SW480 (cell line): ENCODE measurements around the gene CLN6.
"Not testable (repeated sequence)": the region's sequence is repeated elsewhere in the genome, so short reads cannot be mapped to it uniquely, and the experiment has no call there.

Experiments
- DNase-seq: peaks from one replicate; pipeline ENCODE4 v3.0.0-alpha.2; 2016; ENCODE audit warnings: low spot score

CLN6 gene

DNA sequence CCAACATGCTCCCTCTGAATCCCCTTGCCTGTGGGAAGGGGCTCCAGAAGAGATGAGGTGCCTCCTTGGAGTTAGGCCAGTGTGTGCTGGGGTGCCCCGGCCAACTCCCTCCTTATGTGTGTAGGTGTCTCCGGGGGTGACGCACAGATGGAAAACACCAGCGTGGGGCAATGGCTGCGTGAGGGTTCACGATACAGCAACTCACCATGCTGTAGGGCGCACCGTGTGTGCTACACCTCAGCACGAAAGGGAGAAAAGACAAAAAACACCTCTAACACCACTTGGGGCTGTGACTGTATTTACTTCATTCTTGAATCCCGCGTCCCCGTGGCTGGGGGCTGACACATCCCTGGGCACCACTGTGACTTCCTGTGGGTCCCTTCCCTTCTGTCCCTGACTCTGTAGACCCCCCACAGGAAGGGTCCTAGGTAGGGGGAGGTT, 22.8 kb downstream of the CLN6 start:
- no peak for DNase-seq

DNA sequence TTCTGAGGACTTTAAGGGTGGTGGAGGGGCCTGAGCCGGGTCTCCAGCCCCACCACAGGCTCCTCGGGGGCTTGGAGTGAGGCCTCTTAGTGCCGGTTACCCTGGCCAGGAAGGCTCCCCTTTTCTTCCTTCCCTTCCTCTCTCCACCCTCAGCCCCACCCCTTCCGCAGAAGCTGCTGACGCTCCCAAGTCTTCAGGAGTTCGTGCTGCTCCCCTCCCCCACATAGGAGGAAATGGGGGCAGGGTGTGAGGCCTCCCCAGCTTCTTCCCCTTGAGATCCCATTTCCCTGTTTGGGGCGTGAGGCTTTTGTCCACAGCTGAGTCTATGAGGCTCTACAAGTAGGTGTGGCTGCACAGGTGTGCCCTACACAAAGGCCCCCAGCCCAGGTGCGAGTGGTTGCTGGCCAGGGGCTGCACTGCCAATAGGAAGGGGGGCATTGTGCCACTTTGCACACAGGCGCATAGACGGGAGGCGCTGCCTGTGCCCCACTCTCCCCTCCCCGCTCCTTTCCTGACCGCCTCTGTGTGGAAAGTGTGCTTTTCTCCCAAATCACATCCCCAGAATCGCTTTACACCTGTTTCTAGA, 23.5 kb downstream of the CLN6 start:
- DNase-seq = no peak

DNA sequence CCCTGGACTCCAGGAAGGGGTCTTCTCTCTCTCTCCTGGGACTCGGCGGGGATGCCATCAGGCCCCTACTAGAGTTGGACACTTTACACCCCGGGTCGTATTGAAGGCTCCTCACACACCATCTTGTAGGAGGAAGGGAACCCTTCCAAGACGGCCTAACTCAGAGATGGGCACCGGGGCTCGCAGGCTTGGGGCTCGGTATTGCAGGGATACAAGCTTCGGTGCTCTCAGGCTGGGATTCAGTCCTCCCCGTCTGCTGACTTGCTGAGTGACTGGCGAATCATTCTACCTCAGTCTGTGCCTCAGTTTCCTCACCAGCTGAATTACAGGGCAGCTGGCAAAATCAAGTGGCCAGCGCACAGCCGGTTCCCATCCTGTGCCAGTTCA, 24.0 kb downstream of the CLN6 start:
- no peak for DNase-seq

DNA sequence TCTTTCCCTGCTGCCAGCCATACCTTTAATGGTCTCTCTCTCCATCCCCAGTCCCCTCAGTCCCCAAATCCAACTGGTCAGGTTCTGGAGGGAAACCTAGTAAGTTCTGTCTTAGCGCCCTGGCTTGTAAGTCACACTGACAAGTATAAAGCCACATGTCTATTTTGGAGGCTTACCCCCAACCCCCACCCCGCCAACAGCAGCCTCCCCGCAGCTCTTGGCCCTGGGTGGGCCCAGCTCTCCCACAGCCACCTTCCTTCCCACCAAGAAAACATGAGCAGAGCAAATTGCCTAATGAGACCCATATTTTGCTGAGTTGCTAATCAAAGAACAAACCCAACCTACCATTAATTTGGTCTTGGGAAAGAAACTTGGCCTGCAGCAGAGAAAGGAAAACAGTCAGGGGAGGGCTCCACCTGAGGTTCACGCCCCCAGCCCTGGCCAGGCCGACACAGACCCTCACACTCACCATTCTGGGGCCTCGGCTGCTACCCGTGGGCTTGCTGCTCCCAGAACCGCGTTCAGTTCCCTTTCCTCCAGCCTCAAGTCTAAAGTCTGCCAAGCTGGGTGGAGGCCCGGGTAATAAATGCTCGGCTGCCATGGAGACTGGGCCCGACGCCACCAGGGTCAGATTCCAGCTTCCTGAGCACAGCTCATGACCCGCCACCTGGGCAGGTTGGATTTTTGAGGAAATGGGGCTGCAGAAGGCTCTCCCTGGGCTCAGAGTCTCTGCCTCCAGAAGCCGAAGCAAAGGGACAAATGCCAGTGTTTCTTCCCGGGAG, 24.6 kb downstream of the CLN6 start, which contains the start of gene CALML4:
TSS of gene CALML4 (minus strand) at position 557 of the 782 bp plus-strand sequence. CDS start at position 472, 85 bp downstream.
- peak; percentile 58 for DNase-seq

GRCh38 chr15:68204361-68204760, 25.2 kb downstream of the CLN6 start:
- DNase-seq = no peak

DNA sequence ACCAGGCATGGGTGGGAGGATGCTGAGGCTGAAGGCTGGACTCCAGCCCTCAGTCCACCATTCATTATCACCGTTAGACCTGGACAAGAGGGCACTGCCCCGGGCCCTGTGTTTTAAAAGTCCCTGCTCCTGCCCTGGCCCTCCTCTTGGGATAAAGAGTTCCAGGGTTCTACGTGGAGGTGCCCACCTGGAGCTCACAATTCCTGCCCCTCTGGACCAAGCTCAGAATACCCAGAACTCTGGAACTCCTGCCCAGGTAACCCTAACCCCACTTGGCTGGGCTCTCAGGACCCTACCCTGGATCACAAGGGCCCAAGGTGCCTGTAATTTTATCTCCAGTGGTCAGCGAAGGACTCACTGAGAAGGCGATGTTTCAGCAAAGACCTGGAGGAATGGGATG, 25.6 kb downstream of the CLN6 start:
- no peak for DNase-seq

DNA sequence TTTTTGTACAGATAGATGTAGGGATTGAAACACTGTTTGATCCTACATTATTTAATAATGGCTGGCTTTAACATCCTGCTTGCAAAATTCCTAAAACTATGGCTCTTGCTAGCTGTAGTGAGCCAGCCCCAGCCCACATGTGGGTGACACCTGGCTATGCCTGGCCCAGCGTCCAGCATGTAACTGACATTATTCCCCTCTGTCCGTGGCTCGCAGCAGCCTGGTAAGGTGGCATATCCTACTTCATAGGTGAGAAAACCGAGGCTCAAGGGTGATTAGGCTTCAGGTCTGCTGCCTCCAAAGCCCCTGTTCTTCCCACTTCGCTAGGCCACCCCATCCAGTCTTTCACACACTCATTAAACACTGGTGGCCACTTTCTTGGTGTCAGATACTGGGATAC, 26.0 kb downstream of the CLN6 start:
- DNase-seq = no peak

DNA sequence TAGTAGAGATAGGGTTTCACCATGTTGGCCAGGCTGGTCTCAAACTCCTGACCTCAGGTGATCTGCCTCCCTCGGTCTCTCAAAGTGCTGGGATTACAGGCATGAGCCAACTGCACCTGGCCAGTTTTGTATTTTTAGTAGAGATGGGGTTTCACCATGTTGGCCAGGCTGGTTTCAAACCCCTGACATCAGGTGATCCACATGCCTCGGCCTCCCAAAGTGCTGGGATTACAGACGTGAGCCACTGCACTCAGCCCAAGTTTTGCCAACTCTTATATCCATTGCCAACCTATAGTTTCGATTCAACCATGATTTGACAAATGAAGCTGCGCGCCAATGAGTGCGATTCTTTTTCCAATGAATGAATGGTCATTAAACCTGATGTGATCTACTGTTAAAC, 26.5 kb downstream of the CLN6 start:
- not testable (repeated sequence) for DNase-seq

DNA sequence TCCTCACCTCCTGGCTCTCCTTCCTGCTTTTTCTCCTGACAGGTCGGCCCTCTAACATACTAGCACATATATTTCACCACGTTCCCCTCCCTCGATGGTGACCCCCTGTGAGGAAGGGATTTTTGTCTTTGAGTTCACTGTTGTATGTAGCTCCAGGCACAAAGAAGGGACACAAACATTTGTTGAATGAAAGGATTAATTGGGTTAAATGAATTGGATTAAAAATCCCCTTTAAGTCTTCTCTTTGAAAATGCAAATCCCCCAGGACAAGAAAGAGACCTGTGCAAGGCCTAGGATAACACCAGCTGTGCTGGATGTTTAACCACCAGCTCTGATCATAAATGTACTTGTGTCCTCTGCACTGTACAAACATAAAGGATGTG, 27.7 kb downstream of the CLN6 start:
- no peak for DNase-seq

DNA sequence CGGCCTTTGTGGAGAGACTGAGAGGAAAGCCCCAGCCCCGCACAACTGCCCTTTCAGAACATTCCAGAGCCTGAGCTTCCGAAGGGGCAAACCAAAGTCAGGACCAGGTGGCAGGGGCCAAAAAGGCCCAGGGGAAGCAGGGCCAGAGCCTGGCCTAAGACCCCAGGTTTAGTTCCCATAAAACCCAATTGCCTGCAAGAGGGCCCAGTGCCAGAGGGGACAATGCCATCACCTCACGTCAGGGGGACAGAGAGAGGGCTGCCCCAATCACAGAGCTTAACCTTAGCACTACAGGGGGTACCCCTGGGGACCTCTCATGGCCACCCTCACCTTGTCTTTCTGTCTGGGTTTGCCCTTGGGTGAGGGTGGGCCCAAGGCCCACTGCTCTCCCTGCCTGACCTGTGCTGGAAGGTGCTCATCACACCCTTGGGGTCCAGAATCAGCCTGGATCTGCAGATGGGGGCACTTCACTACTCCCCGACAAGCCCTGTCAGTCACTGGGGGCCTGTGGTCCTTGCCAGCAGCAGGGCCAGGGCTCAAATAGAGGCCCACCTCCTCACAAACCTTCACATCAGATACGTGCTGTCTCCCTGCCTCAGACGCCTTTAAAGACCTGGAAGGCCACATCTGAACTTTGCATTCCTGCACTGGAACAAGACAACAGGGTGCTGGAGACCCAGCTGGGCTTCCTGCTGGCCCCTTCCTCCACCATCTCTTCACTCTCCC, 28.2 kb downstream of the CLN6 start:
- DNase-seq = no peak

- no peak for DNase-seq
Observed at GRCh38 chr15:68200016-68200861, 29.3 kb downstream of the CLN6 start.

- no peak for DNase-seq
Observed at GRCh38 chr15:68199340-68199739, 30.2 kb downstream of the CLN6 start.

- DNase-seq = no peak
Observed at GRCh38 chr15:68197661-68198437, 31.7 kb downstream of the CLN6 start.

GRCh38 chr15:68197170-68197492, 32.4 kb downstream of the CLN6 start:
- DNase-seq = no peak

- no peak for DNase-seq
Observed at GRCh38 chr15:68196445-68197169, 32.9 kb downstream of the CLN6 start.

DNA sequence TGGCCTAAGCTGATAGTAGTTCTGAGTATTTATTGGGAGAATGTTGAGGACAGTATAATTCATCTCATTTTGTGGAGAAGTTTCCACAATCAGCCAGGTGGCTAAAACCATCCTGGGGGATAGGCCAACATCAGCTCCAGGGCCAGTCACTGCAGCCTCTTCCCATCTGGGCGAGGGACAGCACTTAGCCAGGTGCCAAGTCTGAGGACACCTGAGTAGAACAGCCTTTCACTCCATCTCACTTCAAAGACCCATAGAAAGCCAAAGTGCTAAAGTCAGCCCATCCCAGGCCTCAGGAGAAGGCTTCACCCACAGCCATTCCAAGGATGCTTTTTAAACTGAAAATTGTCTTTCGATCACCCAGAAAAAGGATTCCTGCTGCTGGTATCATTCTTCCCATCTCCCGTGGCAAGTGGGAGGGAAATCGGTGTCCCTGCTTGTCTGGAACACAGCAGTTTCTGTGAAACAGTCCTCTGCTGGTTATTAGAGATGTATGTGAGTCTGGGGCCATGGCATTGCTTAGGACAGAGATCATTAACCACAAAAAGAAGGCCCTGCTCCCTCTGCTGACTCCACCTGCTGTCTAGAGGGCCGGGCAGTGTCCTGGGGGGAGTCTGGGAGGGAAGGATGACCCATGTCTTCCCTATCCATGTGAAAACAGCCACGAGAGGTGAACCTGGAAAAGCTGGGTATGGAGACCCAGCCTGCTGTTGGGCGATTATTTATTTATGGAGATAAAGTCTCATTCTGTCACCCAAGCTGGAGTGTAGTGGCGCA, 34.0 kb downstream of the CLN6 start:
- no peak for DNase-seq

DNA sequence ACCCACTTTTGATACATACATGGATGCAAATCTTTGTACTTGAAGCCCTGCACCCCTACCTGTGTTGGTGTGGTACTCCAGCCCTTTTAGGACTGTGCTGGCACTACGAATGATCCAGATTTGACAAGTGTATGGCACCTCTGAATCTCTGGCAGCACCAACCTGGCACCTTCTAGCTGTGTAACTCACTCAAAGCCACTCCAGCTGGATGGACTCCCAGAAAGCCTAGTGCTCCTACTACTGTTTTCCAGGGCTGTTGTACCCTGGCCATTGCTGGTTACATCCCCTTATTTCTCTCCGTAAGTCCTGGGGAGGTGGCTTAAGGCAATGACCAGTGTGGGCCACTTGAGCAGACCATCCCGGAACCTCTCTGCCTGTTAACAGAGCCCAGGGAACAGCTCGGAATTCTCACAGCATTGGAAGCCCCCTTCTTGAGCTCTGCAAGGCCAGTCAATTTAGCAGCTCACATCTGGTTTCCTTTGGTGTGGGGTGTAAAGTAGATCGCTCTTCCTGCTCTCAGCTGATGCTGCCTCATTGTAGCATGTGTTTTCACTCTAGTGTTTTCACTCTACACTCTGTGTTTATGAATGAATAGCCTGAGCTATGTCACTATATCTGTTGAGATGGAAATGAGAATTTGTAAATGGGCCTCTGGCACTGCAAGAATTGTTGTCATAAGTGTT, 36.6 kb downstream of the CLN6 start:
- no peak for DNase-seq

- no peak for DNase-seq
Observed at GRCh38 chr15:68192117-68192516, 37.4 kb downstream of the CLN6 start.

DNA sequence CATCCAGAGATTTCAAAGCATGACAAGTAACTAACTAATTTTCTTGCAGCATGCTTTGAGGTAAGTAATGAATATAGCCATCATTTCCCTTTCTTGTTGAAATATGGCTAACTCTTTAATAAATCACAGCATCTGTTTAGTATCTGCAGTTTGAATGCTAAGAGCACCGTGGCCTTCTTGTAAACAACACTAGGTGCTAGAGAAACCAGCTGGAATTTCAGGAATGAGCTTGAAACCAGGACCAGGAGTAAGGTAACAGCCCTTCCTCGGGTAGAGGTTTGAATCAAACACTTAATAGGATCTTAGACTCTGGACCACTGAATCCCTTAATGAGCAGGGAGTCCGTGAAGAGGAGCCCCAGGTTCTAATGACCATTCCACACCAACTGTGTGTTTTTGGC, 38.0 kb downstream of the CLN6 start:
- no peak for DNase-seq
